T-helper 1 cell (primary cell): ENCODE results near the gene LAMA2.

Experiments used
- DNase-seq, 5 donors: peaks; one replicate each; pipeline ENCODE4 v3.0.0-alpha.2; 2012 to 2020

The LAMA2 gene

GRCh38 chr6:129546702-129547101 is 663.8 kb downstream of the LAMA2 start:
- DNase-seq, result no peak

DNA sequence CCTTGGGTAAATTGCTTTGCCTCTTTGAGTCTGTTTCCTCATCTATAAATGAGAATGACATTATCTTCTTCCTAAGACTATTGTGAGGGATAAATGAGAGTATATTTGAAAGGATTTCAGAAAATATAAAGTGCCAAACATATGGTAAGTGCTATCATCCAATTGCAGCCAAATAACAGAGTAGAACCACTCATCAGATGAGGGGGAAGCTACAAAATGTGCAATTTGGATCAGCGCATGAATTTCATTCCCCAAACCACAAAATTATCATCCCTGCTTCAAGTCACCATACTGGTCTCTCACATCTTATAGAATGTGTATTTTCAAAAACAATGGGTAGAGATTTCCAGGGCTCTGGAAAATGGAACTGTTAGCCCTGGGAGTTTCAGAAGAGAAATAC is 668.5 kb downstream of the LAMA2 start:
- DNase-seq, result no peak

- no peak for DNase-seq
Observed at GRCh38 chr6:129552413-129552812, 669.5 kb downstream of the LAMA2 start.

- no peak for DNase-seq
Observed at GRCh38 chr6:129555206-129555832, 672.4 kb downstream of the LAMA2 start.

GRCh38 chr6:129558248-129558647 is 675.3 kb downstream of the LAMA2 start:
- DNase-seq, result no peak

DNA sequence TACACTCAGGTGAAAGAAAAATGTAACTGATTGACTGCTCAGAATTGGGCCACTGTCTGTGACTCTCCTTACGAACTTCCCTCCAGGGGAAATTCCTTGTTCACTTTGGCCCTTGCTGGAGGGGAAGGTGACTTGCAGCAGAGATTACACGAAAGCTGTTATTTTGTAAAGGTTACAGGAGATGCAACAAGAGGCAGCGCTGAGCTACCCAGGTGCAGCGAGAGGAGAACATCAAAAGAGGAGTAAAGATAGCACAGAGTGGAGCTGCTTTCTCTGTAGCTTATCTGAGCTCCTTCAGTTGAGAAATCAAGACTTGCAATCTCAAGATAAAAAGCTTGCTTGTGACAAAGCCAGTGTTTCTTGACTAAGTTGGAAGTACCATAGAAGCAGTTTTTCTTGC is 682.4 kb downstream of the LAMA2 start:
- no peak for DNase-seq

DNA sequence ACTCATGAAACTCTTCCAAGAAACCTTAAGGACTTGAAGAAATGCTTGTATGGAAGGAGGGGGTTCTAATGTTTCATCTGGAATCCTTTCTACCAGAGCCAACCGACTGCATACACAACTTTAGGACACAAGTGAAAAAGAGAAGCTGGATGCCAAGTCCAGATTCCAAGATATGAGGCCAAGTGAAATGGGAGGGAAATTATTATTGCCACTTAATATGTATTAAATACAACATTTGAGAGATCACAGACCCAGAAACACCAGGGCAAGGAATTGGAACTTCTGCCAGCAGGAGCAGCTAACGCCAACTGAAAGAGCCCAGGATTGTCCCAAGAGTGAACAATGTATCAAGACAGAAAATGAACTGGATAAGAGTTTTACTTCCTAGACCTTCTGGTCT is 682.9 kb downstream of the LAMA2 start:
- no peak for DNase-seq
